HUES48 (cell line): Measurements from ENCODE around the gene YAE1.

Experiments
- H3K27ac ChIP-seq: one replicate; pipeline ENCODE4 v1.7.0; 2013; ENCODE audit warnings: low read depth, low read length, inconsistent platforms
- H3K27me3 ChIP-seq: 2 replicates; pipeline ENCODE4 v1.6.1; 2013; ENCODE audit warnings: mild to moderate bottlenecking, low read length; ENCODE audit not compliant: control insufficient read depth, insufficient read depth
- H3K36me3 ChIP-seq: 2 replicates; pipeline ENCODE4 v1.6.1; 2013; ENCODE audit warnings: low read length; ENCODE audit not compliant: control insufficient read depth, insufficient read depth
- H3K4me1 ChIP-seq: 2 replicates; pipeline ENCODE4 v1.6.1; 2013; ENCODE audit warnings: mild to moderate bottlenecking, low read length; ENCODE audit not compliant: control insufficient read depth, insufficient read depth
- H3K4me3 ChIP-seq: 2 replicates; pipeline ENCODE4 v1.5.1; 2013; ENCODE audit warnings: mild to moderate bottlenecking, low read depth, low read length
- H3K9ac ChIP-seq: 2 replicates; pipeline ENCODE4 v1.6.1; 2013; ENCODE audit warnings: mild to moderate bottlenecking, low read depth, low read length, moderate library complexity
- H3K9me3 ChIP-seq: 2 replicates; pipeline ENCODE4 v1.6.1; 2013; ENCODE audit warnings: low read length; ENCODE audit not compliant: control insufficient read depth, insufficient read depth

Gene YAE1

GRCh38 chr7:39566023-39566921, at the start of gene YAE1:
Gene YAE1 (plus strand): TSS chr7:39566404. CDS start chr7:39566419, 15 bp downstream.
- Histone ChIP-seq H3K9me3 (no peaks in the 10 kb centered on the region), H3K9ac (peak within 1 kb of the TSS; percentile 92), H3K36me3 (peaks cover 12% of the 10 kb centered on the region), H3K4me1 (peaks cover 8% of the 10 kb centered on the region), H3K4me3 (peak within 1 kb of the TSS; percentile 97), H3K27me3 (no peaks in the 10 kb centered on the region), H3K27ac (peak within 1 kb of the TSS; percentile 86)

GRCh38 chr7:39516498-39516897, 49.7 kb upstream of the YAE1 start:
- H3K4me3 ChIP-seq, result no peak overlapping the region
- H3K27me3 ChIP-seq, result no peaks in the 10 kb centered on the region
- no peaks in the 10 kb centered on the region for H3K36me3 ChIP-seq
- no peaks in the 10 kb centered on the region for H3K9me3 ChIP-seq
- H3K9ac ChIP-seq, result no peak overlapping the region
- H3K27ac ChIP-seq, result no peak overlapping the region
- H3K4me1 ChIP-seq, result peaks cover 5% of the 10 kb centered on the region; the same call in 1 of the 2 replicates

- no peaks in the 10 kb centered on the region for H3K27me3 ChIP-seq
These were observed 49.0 kb upstream of the YAE1 start for GRCh38 chr7:39517240-39517639.

GRCh38 chr7:39525926-39526325, 40.3 kb upstream of the YAE1 start:
- no peak overlapping the region for H3K9ac ChIP-seq
- H3K27ac ChIP-seq, result no peak overlapping the region
- H3K4me1 ChIP-seq, result peaks cover 8% of the 10 kb centered on the region; the same call in 1 of the 2 replicates
- no peak overlapping the region for H3K4me3 ChIP-seq
- H3K36me3 ChIP-seq, result no peaks in the 10 kb centered on the region
- no peaks in the 10 kb centered on the region for H3K27me3 ChIP-seq
- no peaks in the 10 kb centered on the region for H3K9me3 ChIP-seq

More at GRCh38 chr7:39517240-39517639, 49.0 kb upstream of the YAE1 start:
- Histone ChIP-seq H3K9ac (no peak overlapping the region), H3K36me3 (no peaks in the 10 kb centered on the region), H3K9me3 (no peaks in the 10 kb centered on the region), H3K4me1 (peaks cover 5% of the 10 kb centered on the region; the same call in 1 of the 2 replicates), H3K4me3 (no peak overlapping the region), H3K27ac (no peak overlapping the region)

- peaks cover 10% of the 10 kb centered on the region; the same call in 1 of the 2 replicates for H3K4me1 ChIP-seq
- H3K27ac ChIP-seq, result no peak overlapping the region
- no peaks in the 10 kb centered on the region for H3K9me3 ChIP-seq
- no peaks in the 10 kb centered on the region for H3K27me3 ChIP-seq
- H3K4me3 ChIP-seq, result no peak overlapping the region
- H3K9ac ChIP-seq, result no peak overlapping the region
- no peaks in the 10 kb centered on the region for H3K36me3 ChIP-seq
These were observed 39.5 kb upstream of the YAE1 start for GRCh38 chr7:39526666-39527065.

- Histone ChIP-seq H3K4me1 (peaks cover 10% of the 10 kb centered on the region; the same call in 1 of the 2 replicates), H3K27ac (no peak overlapping the region), H3K9ac (no peak overlapping the region), H3K27me3 (no peaks in the 10 kb centered on the region), H3K4me3 (no peak overlapping the region), H3K9me3 (no peaks in the 10 kb centered on the region), H3K36me3 (no peaks in the 10 kb centered on the region)
These were observed 38.9 kb upstream of the YAE1 start for GRCh38 chr7:39527296-39527695.

- no peaks in the 10 kb centered on the region for H3K9me3 ChIP-seq
- no peak overlapping the region for H3K27ac ChIP-seq
- H3K4me1 ChIP-seq, result peaks cover 10% of the 10 kb centered on the region; the same call in 1 of the 2 replicates
- no peaks in the 10 kb centered on the region for H3K36me3 ChIP-seq
- H3K4me3 ChIP-seq, result no peak overlapping the region
- H3K27me3 ChIP-seq, result no peaks in the 10 kb centered on the region
- H3K9ac ChIP-seq, result no peak overlapping the region
These were observed 38.3 kb upstream of the YAE1 start for GRCh38 chr7:39527951-39528350.

- Histone ChIP-seq H3K9ac (no peak overlapping the region), H3K27ac (no peak overlapping the region)
These were observed 37.4 kb upstream of the YAE1 start for GRCh38 chr7:39528849-39529248.

GRCh38 chr7:39529582-39529981, 36.6 kb upstream of the YAE1 start:
- H3K4me3 ChIP-seq, result no peak overlapping the region
- no peak overlapping the region for H3K27ac ChIP-seq
- H3K9me3 ChIP-seq, result no peaks in the 10 kb centered on the region
- H3K36me3 ChIP-seq, result no peaks in the 10 kb centered on the region
- no peaks in the 10 kb centered on the region for H3K27me3 ChIP-seq
- H3K9ac ChIP-seq, result no peak overlapping the region
- H3K4me1 ChIP-seq, result peaks cover 10% of the 10 kb centered on the region; the same call in 1 of the 2 replicates

More at GRCh38 chr7:39528849-39529248, 37.4 kb upstream of the YAE1 start:
- Histone ChIP-seq H3K9me3 (no peaks in the 10 kb centered on the region), H3K4me1 (peaks cover 10% of the 10 kb centered on the region; the same call in 1 of the 2 replicates), H3K4me3 (no peak overlapping the region), H3K27me3 (no peaks in the 10 kb centered on the region), H3K36me3 (no peaks in the 10 kb centered on the region)

- Histone ChIP-seq H3K9ac (no peak overlapping the region), H3K27me3 (no peaks in the 10 kb centered on the region), H3K36me3 (no peaks in the 10 kb centered on the region), H3K4me3 (no peak overlapping the region), H3K9me3 (no peaks in the 10 kb centered on the region), H3K4me1 (peaks cover 10% of the 10 kb centered on the region; the same call in 1 of the 2 replicates), H3K27ac (no peak overlapping the region)
These were observed 35.2 kb upstream of the YAE1 start for GRCh38 chr7:39530971-39531370.

- no peak overlapping the region for H3K4me3 ChIP-seq
- no peak overlapping the region for H3K9ac ChIP-seq
- no peak overlapping the region for H3K27ac ChIP-seq
- no peaks in the 10 kb centered on the region for H3K36me3 ChIP-seq
- peaks cover 10% of the 10 kb centered on the region; the same call in 1 of the 2 replicates for H3K4me1 ChIP-seq
- H3K27me3 ChIP-seq, result no peaks in the 10 kb centered on the region
- H3K9me3 ChIP-seq, result no peaks in the 10 kb centered on the region
These were observed 34.4 kb upstream of the YAE1 start for GRCh38 chr7:39531818-39532217.
